Measurements from ENCODE around the gene CCL21.

DNA sequence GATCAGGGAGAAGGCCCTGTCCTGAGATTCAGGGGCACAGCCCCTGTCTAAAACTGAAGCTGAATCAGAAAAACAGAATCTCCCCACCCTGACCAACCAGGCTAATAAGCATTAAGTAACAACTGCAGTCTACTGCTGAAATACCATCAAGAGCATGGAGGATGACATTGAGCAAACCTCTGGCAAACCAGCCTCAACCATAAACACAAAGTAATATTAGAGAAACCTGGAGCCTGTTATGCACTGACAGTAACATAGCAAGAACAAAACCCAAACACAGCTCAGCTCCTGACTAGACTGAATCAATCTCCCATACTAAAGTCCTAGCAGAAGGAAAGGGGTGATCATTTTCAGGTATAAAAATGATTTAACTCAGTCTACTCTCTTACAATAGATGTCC lies 24.8 kb upstream of the CCL21 start:
- TF ChIP-seq EZH2phosphoT487 (IDR thresholded peaks at IDR 0.05; ENCODE audit: insufficient read depth, low read depth) (no peak), EZH2 (IDR thresholded peaks at IDR 0.05; ENCODE audit: insufficient read depth, poor library complexity, severe bottlenecking) (no peak)
